Activated T-cell treated with anti-CD3 and anti-CD28 coated beads, Interleukin-2, amount 50 U/mL, for 24 hours (primary cell): Measurements from ENCODE around the gene HSPB2.
A peak's percentile ranks its signal among the peaks of the same experiment; 100 is the strongest.

Experiments used
- DNase-seq: peaks from one replicate; pipeline ENCODE4 v3.0.0-alpha.2; 2020
- H3K27ac Mint-ChIP-seq: 2 replicates; pipeline ENCODE4 v1.8.0; 2020; ENCODE audit warnings: mild to moderate bottlenecking, mixed read lengths
- H3K27me3 Mint-ChIP-seq: 2 replicates; pipeline ENCODE4 v1.8.0; 2020; ENCODE audit warnings: mixed read lengths
- H3K36me3 Mint-ChIP-seq: 2 replicates; pipeline ENCODE4 v1.8.0; 2020; ENCODE audit warnings: low read depth, mixed read lengths
- H3K4me1 Mint-ChIP-seq: 2 replicates; pipeline ENCODE4 v1.8.0; 2020; ENCODE audit warnings: low read depth, mixed read lengths
- H3K4me3 Mint-ChIP-seq: 2 replicates; pipeline ENCODE4 v1.8.0; 2020; ENCODE audit warnings: mild to moderate bottlenecking, moderate library complexity, mixed read lengths
- H3K9me3 Mint-ChIP-seq: 2 replicates; pipeline ENCODE4 v1.8.0; 2020; ENCODE audit warnings: mixed read lengths

Gene HSPB2

DNA sequence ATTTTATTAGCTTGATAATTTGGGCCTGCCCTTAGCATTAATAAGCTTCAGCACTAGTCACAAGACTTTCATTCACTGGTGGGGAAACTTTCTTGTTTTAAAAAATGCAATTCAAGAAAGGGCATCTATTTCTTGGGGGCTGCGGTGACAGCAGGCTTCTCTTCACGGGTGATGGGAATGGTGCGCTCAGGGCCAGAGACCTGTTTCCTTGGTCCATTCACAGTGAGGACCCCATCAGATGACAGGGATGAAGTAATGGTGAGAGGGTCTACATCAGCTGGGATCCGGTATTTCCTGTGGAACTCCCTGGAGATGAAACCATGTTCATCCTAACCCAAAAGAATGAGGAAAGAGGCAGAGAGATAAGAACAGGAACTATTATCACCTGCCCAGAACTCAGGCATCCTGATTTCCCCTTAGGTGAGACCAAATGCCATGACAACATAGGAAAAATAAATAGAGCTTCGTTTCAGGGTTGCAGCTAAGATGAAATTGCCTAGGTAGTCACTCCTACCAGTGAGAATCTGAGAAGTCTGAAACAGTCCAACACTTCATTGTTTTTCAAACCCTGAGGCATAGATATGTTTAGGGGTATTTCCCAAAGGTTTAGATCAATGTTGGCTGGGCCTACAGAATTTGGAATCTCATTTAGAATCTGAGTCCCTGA, 3.8 kb upstream of the HSPB2 start:
- Mint-ChIP-seq H3K27ac (no peak overlapping the region), H3K4me3 (no peak overlapping the region), H3K4me1 (no peaks in the 10 kb centered on the region), H3K27me3 (peaks cover 27% of the 10 kb centered on the region), H3K36me3 (no peaks in the 10 kb centered on the region), H3K9me3 (no peaks in the 10 kb centered on the region)
- no peak for DNase-seq

DNA sequence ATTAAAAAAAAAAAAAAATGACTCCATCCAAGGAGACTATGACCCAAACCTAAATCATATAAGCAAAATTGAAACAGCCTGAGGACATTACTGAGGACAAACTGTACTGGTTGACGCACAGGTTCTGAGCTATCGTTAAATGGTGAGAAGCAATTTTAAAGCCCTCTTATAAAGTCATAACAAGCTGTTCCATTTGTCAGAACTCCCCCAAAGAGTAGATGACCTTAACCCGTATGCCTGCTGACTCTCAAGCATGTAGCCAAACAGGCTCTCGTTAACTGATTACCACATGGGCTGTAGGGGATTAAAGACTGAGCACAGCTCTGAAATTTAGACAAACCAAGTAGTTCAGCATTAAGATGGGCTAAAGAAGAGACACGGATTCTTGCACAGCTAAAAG, 3.2 kb upstream of the HSPB2 start:
- H3K27ac Mint-ChIP-seq = no peak overlapping the region
- peaks cover 32% of the 10 kb centered on the region for H3K27me3 Mint-ChIP-seq
- no peak overlapping the region for H3K4me3 Mint-ChIP-seq
- H3K4me1 Mint-ChIP-seq = no peaks in the 10 kb centered on the region
- H3K9me3 Mint-ChIP-seq = no peaks in the 10 kb centered on the region
- no peaks in the 10 kb centered on the region for H3K36me3 Mint-ChIP-seq
- DNase-seq = no peak

- H3K27me3 Mint-ChIP-seq = peaks cover 39% of the 10 kb centered on the region
- no peak overlapping the region for H3K27ac Mint-ChIP-seq
- no peaks in the 10 kb centered on the region for H3K9me3 Mint-ChIP-seq
Observed at GRCh38 chr11:111910676-111911562, 1.6 kb upstream of the HSPB2 start.

GRCh38 chr11:111911563-111912401, 752 bp upstream of the HSPB2 start, which contains the start of gene CRYAB:
TSS of gene CRYAB (minus strand) at chr11:111911770. CDS start at chr11:111911724, 46 bp downstream.
- no peak for DNase-seq
- peaks cover 48% of the 10 kb centered on the region for H3K27me3 Mint-ChIP-seq
- H3K27ac Mint-ChIP-seq = no peak within 1 kb of the TSS
- no peak within 1 kb of the TSS for H3K4me3 Mint-ChIP-seq
- no peaks in the 10 kb centered on the region for H3K36me3 Mint-ChIP-seq
- H3K9me3 Mint-ChIP-seq = no peaks in the 10 kb centered on the region
- no peaks in the 10 kb centered on the region for H3K4me1 Mint-ChIP-seq

More at GRCh38 chr11:111910676-111911562, 1.6 kb upstream of the HSPB2 start:
- H3K4me3 Mint-ChIP-seq = no peak overlapping the region
- H3K4me1 Mint-ChIP-seq = no peaks in the 10 kb centered on the region
- no peaks in the 10 kb centered on the region for H3K36me3 Mint-ChIP-seq
- DNase-seq = no peak

GRCh38 chr11:111913031-111913861, 712 bp downstream of the HSPB2 start:
- no peaks in the 10 kb centered on the region for H3K4me1 Mint-ChIP-seq
- no peaks in the 10 kb centered on the region for H3K36me3 Mint-ChIP-seq
- H3K27ac Mint-ChIP-seq = no peak overlapping the region
- no peaks in the 10 kb centered on the region for H3K9me3 Mint-ChIP-seq
- no peak overlapping the region for H3K4me3 Mint-ChIP-seq
- no peak for DNase-seq
- H3K27me3 Mint-ChIP-seq = peaks cover 57% of the 10 kb centered on the region

GRCh38 chr11:111913997-111914396, 1.5 kb downstream of the HSPB2 start:
- Mint-ChIP-seq H3K27ac (no peak overlapping the region), H3K27me3 (peaks cover 58% of the 10 kb centered on the region)

GRCh38 chr11:111916768-111917167, 4.2 kb downstream of the HSPB2 start:
- no peaks in the 10 kb centered on the region for H3K36me3 Mint-ChIP-seq
- no peak overlapping the region for H3K27ac Mint-ChIP-seq
- no peak for DNase-seq
- no peaks in the 10 kb centered on the region for H3K9me3 Mint-ChIP-seq
- no peak overlapping the region for H3K4me3 Mint-ChIP-seq
- H3K4me1 Mint-ChIP-seq = no peaks in the 10 kb centered on the region
- peaks cover 47% of the 10 kb centered on the region for H3K27me3 Mint-ChIP-seq

More at GRCh38 chr11:111913997-111914396, 1.5 kb downstream of the HSPB2 start:
- Mint-ChIP-seq H3K9me3 (no peaks in the 10 kb centered on the region), H3K4me3 (no peak overlapping the region), H3K36me3 (no peaks in the 10 kb centered on the region), H3K4me1 (no peaks in the 10 kb centered on the region)
- no peak for DNase-seq

DNA sequence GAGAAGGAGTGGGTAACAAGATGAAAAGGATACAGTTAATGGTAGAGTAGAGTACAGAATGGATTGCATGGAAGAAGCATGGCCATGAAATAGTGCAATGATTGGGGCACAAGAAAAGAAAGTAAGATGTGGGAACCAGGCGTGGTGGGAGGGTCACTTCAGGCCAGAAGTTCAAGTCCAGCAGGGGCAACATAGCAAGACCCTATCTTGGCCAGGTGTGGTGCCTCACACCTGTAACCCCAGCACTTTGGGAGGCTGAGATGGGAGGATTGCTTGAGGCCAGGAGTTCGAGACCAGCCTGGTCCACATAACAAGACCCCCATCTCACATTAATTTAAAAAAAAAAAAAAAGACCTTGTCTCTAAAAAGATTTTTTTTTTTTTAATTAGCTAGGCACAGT, 4.8 kb downstream of the HSPB2 start:
- no peaks in the 10 kb centered on the region for H3K9me3 Mint-ChIP-seq
- peaks cover 42% of the 10 kb centered on the region for H3K27me3 Mint-ChIP-seq
- no peak overlapping the region for H3K27ac Mint-ChIP-seq
- no peak overlapping the region for H3K4me3 Mint-ChIP-seq
- DNase-seq = no peak
- H3K36me3 Mint-ChIP-seq = no peaks in the 10 kb centered on the region
- H3K4me1 Mint-ChIP-seq = no peaks in the 10 kb centered on the region

DNA sequence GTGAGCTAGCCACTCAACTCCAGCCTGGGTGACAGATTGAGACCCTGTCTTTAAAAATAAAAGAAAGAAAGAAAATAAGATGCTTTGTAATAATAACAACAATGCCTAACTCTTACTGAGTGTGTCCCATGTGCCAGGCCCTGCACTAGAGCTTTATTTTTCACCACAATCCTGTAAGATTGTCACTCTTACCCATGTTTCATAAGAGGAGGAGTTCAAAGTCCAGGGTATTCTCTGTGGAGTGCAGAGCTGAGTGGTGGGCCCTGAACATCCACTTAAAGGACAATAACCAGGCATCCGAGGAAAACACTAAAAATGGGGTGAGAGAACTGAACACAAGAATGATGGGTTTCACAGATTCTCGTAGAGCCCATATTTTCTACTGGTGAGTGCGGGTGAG, 5.3 kb downstream of the HSPB2 start:
- H3K9me3 Mint-ChIP-seq = no peaks in the 10 kb centered on the region
- H3K4me1 Mint-ChIP-seq = no peaks in the 10 kb centered on the region
- H3K36me3 Mint-ChIP-seq = no peaks in the 10 kb centered on the region
- H3K4me3 Mint-ChIP-seq = no peak overlapping the region
- H3K27ac Mint-ChIP-seq = peak overlapping the region; percentile 9
- H3K27me3 Mint-ChIP-seq = peaks cover 41% of the 10 kb centered on the region
- DNase-seq = no peak

- Mint-ChIP-seq H3K36me3 (no peaks in the 10 kb centered on the region), H3K27me3 (peaks cover 33% of the 10 kb centered on the region), H3K9me3 (no peaks in the 10 kb centered on the region), H3K4me3 (no peak within 1 kb of the TSS), H3K27ac (peak within 1 kb of the TSS; percentile 9), H3K4me1 (no peaks in the 10 kb centered on the region)
- no peak for DNase-seq
Observed at GRCh38 chr11:111918390-111919256, 6.1 kb downstream of the HSPB2 start, which contains the start of gene C11orf52. TSS of gene C11orf52 (plus strand) at chr11:111918913. CDS start at chr11:111918973, 60 bp downstream.

- Mint-ChIP-seq H3K4me1 (peaks cover 3% of the 10 kb centered on the region), H3K27ac (no peak overlapping the region), H3K36me3 (no peaks in the 10 kb centered on the region), H3K4me3 (no peak overlapping the region), H3K9me3 (no peaks in the 10 kb centered on the region), H3K27me3 (peaks cover 19% of the 10 kb centered on the region)
- no peak for DNase-seq
Observed at GRCh38 chr11:111920908-111921307, 8.4 kb downstream of the HSPB2 start.

DNA sequence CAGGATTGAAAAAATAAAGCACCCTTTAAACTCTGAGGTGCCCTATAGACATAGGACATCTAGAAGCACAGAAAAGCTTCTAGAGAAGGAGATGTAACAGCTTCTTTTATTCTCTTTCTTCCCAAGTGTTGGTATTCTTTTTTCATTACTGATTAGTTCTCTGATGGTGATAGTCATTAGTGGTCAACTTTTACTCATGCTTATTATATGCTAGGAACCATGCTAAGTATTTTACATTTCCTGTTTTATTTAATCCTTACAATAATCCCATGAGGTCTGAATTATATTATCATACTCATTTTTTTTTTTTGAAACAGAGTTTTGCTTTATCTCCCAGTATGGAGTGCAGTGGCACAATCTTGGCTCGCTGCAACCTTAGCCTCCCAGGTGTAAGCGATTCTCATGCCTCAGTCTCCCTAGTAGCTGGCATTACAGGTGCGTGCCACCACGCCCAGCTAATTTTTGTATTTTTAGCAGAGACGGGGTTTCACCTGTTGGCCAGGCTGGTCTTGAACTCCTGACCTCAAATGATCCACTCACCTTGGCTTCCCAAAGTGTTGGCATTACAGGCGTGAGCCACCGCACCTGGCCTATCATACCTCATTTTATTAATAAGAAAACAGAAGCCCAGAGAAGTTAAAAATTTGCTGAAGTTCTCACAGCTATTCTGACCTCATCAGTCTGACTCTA, 9.2 kb downstream of the HSPB2 start:
- H3K4me3 Mint-ChIP-seq = no peak overlapping the region
- no peak for DNase-seq
- no peaks in the 10 kb centered on the region for H3K36me3 Mint-ChIP-seq
- peaks cover 9% of the 10 kb centered on the region for H3K4me1 Mint-ChIP-seq
- no peak overlapping the region for H3K27ac Mint-ChIP-seq
- peaks cover 11% of the 10 kb centered on the region for H3K27me3 Mint-ChIP-seq
- H3K9me3 Mint-ChIP-seq = no peaks in the 10 kb centered on the region
